Iris pigment epithelial cell (primary cell): Measurements from ENCODE around the gene TFR2.

Experiments
- DNase-seq: peaks from one replicate; pipeline ENCODE4 v3.0.0-alpha.2; 2011; ENCODE audit warnings: low read depth

TFR2 gene

GRCh38 chr7:100586266-100587025, 54.9 kb downstream of the TFR2 start, which contains the start of gene FBXO24:
Gene FBXO24 (plus strand): TSS chr7:100586328. CDS start chr7:100586626, 298 bp downstream.
- DNase-seq, result peak; percentile 100

GRCh38 chr7:100585511-100586265, 55.7 kb downstream of the TFR2 start, which contains the start of gene LRCH4:
Gene LRCH4 (minus strand): TSS chr7:100586129. CDS start chr7:100586100, 29 bp downstream.
- DNase-seq, result no peak

- DNase-seq, result peak; percentile 78
Observed at GRCh38 chr7:100584683-100585510, 56.5 kb downstream of the TFR2 start.

- no peak for DNase-seq
Observed at GRCh38 chr7:100584054-100584682, 57.2 kb downstream of the TFR2 start.

GRCh38 chr7:100583132-100584053, 58.0 kb downstream of the TFR2 start:
- peak; percentile 75 for DNase-seq

GRCh38 chr7:100582650-100583049, 58.7 kb downstream of the TFR2 start:
- no peak for DNase-seq

GRCh38 chr7:100582041-100582579, 59.2 kb downstream of the TFR2 start:
- no peak for DNase-seq

- no peak for DNase-seq
Observed at GRCh38 chr7:100580466-100581283, 60.7 kb downstream of the TFR2 start.

- no peak for DNase-seq
Observed at GRCh38 chr7:100578246-100579183, 62.8 kb downstream of the TFR2 start.

- no peak for DNase-seq
Observed at GRCh38 chr7:100577507-100577906, 63.8 kb downstream of the TFR2 start.

- no peak for DNase-seq
Observed at GRCh38 chr7:100577103-100577502, 64.2 kb downstream of the TFR2 start.

GRCh38 chr7:100576384-100576993, 64.9 kb downstream of the TFR2 start:
- DNase-seq, result no peak

GRCh38 chr7:100575746-100576383, 65.5 kb downstream of the TFR2 start:
- no peak for DNase-seq

GRCh38 chr7:100575206-100575631, 66.1 kb downstream of the TFR2 start:
- no peak for DNase-seq

GRCh38 chr7:100574362-100575205, 66.8 kb downstream of the TFR2 start:
- no peak for DNase-seq

GRCh38 chr7:100573691-100574361, 67.5 kb downstream of the TFR2 start, which contains the start of gene SAP25:
Gene SAP25 (minus strand): TSS chr7:100573900. CDS start chr7:100573742, 158 bp downstream.
- no peak for DNase-seq
